ENCODE data around the gene CASZ1.

CASZ1 gene

DNA sequence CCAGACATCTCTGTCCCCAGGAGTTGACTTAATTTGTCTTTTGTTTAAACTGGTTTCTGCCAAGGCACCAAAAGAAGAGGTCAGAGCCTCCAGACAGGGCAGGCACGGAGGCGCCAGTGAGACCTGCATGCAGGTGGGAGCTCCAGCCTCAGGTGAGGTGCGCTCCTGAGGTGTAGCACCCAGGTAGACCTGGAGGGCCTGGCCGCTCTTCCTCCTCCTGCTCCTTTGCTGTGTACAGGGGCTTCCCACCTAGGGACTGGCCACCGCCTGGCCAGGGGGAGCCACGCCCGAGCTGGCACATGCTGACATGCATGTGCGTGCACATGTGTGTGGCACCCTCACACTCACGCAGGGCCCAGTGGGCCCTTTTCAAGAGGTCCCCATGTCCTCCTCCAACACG, 163.0 kb downstream of the CASZ1 start:
- no peaks in the 10 kb centered on the region for H3K36me3 ChIP-seq (ENCODE audit: control insufficient read depth, insufficient read depth, low read length)

DNA sequence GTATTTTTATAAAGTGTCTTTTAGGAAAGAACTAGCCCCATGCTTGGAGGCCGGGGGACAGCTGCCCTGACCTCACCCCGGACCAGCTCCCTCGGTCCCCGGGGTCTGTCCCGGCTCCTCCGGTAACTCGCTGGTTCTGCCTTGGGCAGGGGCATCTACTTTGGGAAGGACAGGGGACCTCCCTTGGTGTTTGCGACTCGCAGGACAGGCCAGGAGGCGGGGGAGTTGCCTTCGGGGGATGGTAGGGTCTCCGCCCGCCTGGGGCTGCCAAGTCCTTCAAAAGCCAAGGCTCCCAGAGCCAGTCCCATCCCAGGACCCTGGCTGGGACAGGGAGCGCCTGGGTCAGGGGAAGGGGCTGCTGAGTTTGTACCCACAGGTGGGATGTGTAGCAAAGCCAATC, 163.8 kb downstream of the CASZ1 start:
- Histone ChIP-seq H2AFZ (no peak overlapping the region), H3K9me3 (ENCODE audit: control insufficient read depth, low read length) (no peaks in the 10 kb centered on the region), H3K36me3 (ENCODE audit: control insufficient read depth, insufficient read depth, low read length) (no peaks in the 10 kb centered on the region), H3K27me3 (ENCODE audit: control insufficient read depth, insufficient read depth, low read length) (no peaks in the 10 kb centered on the region), H3K4me2 (ENCODE audit: low read length) (no peak overlapping the region), H3K79me2 (no peaks in the 10 kb centered on the region), H3K4me1 (no peaks in the 10 kb centered on the region), H3K4me3 (ENCODE audit: low read depth, low read length) (no peak overlapping the region), H3K27ac (no peak overlapping the region), H3K9ac (no peak overlapping the region)
- TF ChIP-seq, protein P1, sequence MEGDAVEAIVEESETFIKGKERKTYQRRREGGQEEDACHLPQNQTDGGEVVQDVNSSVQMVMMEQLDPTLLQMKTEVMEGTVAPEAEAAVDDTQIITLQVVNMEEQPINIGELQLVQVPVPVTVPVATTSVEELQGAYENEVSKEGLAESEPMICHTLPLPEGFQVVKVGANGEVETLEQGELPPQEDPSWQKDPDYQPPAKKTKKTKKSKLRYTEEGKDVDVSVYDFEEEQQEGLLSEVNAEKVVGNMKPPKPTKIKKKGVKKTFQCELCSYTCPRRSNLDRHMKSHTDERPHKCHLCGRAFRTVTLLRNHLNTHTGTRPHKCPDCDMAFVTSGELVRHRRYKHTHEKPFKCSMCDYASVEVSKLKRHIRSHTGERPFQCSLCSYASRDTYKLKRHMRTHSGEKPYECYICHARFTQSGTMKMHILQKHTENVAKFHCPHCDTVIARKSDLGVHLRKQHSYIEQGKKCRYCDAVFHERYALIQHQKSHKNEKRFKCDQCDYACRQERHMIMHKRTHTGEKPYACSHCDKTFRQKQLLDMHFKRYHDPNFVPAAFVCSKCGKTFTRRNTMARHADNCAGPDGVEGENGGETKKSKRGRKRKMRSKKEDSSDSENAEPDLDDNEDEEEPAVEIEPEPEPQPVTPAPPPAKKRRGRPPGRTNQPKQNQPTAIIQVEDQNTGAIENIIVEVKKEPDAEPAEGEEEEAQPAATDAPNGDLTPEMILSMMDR (IDR thresholded peaks at IDR 0.05) = no peak

More for the DNA sequence above, 163.0 kb downstream of the CASZ1 start:
- TF ChIP-seq, protein P1 (IDR thresholded peaks at IDR 0.05) = no peak
- Histone ChIP-seq H3K9ac (no peak overlapping the region), H3K79me2 (no peaks in the 10 kb centered on the region), H2AFZ (no peak overlapping the region), H3K27me3 (ENCODE audit: control insufficient read depth, insufficient read depth, low read length) (peaks cover 2% of the 10 kb centered on the region), H3K9me3 (ENCODE audit: control insufficient read depth, low read length) (no peaks in the 10 kb centered on the region), H3K4me2 (ENCODE audit: low read length) (no peak overlapping the region), H3K4me1 (no peaks in the 10 kb centered on the region), H3K27ac (no peak overlapping the region), H3K4me3 (ENCODE audit: low read depth, low read length) (no peak overlapping the region)

DNA sequence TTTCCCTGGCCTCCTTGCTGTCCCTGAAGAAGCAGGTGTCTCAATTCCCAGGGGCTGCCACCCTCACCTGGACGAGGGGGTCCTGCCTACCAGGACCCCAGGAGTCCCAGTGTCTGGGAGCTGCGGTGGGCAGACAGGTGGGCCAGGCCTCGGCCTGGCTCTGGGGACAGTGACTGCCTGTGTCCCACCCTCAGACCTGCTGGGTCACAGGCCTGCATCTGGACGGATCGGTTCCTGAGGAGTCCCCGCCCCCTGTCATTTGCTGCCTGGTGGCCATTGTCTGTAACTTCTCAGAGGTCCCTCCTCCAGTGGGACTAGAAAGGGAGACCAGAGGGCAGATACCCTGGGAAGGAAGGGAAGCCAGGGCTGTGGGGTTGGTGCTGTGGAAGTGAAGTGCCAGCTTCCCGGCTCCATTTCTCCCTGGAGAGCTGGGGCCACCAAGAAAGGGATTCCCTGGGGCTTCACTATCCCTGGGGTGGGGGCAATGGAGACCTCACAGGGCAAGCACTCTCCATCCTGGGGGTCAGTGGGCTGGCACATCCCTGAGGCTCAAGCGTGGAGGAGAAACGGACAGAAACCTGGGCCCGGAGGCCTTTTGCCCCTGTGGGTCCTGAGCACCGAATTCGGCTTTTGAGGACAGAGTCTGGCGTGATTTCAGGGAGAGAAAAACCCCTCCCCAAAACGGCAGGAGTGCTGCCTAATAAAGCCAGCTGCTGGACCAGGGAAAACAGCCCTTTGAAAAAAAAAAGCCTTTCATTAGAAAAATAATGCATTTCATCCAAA, 164.4 kb downstream of the CASZ1 start:
- no peaks in the 10 kb centered on the region for H3K36me3 ChIP-seq (ENCODE audit: control insufficient read depth, insufficient read depth, low read length)
- H3K9me3 ChIP-seq (ENCODE audit: control insufficient read depth, low read length) = no peaks in the 10 kb centered on the region
- no peak overlapping the region for H3K4me3 ChIP-seq (ENCODE audit: low read depth, low read length)
- H3K4me1 ChIP-seq = no peaks in the 10 kb centered on the region
- no peaks in the 10 kb centered on the region for H3K79me2 ChIP-seq
- H2AFZ ChIP-seq = no peak overlapping the region
- H3K9ac ChIP-seq = no peak overlapping the region
- no peak overlapping the region for H3K4me2 ChIP-seq (ENCODE audit: low read length)
- H3K27me3 ChIP-seq (ENCODE audit: control insufficient read depth, insufficient read depth, low read length) = no peaks in the 10 kb centered on the region
- TF ChIP-seq, protein P1 (IDR thresholded peaks at IDR 0.05) = no peak
- H3K27ac ChIP-seq = no peak overlapping the region

DNA sequence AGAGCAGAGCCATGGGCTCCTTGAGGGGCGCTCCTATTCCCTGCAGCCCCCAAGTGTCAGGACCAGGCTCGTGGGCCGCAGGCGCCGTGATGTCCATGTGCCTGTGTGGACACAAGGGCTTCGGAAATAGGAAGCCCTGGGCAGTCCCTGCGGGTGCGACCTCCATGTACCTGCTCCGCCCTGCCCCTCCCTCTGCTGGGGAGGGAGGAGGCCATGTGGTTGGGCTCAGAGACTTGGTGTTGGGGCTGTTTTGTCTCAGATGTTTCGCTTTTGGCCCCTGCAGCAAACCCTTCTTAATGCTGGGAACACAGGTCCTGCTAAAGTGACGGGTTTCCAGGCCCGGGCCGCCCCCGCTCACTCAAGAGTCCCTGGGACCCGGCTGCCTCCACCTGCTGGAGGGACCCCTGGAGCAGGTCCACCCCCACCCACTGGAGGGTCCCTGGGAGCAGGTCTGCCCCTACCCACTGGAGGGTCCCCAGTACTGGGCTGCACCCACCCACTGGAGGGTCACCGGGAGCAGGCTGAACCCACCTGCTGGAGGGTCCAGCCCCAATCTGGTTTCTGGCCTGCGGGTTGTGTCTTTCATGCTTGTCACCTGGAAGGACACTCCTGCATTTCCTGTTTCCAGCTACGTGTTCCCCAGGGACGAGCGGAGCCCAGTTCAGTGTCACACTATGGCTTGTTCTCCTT, 165.2 kb downstream of the CASZ1 start:
- Histone ChIP-seq H3K4me3 (ENCODE audit: low read depth, low read length) (no peak overlapping the region), H3K36me3 (ENCODE audit: control insufficient read depth, insufficient read depth, low read length) (no peaks in the 10 kb centered on the region), H3K27ac (no peak overlapping the region), H3K79me2 (no peaks in the 10 kb centered on the region), H3K27me3 (ENCODE audit: control insufficient read depth, insufficient read depth, low read length) (no peaks in the 10 kb centered on the region), H3K4me1 (no peaks in the 10 kb centered on the region), H3K4me2 (ENCODE audit: low read length) (no peak overlapping the region), H3K9me3 (ENCODE audit: control insufficient read depth, low read length) (no peaks in the 10 kb centered on the region), H2AFZ (no peak overlapping the region), H3K9ac (no peak overlapping the region)
- TF ChIP-seq, protein P1 (IDR thresholded peaks at IDR 0.05) = no peak
